PC-3 (cell line): Measurements from ENCODE around the gene SPTLC3. TPM values are rescaled to one million over a fixed set of nuclear protein-coding genes. Genes with fewer than 3 reads are reported as not detected.

Experiments
- ATAC-seq: fragments of 200-7000 bp; cut with Tn5 transposase; 2 replicates; pipeline ENCODE4 v1.9.1; 2020; ENCODE audit warnings: mild to moderate bottlenecking, moderate library complexity
- BruUV-seq: library from RNA; stranded (reverse); fragments of 400-500 nt; replicated peaks from 2 replicates; lab custom pipeline; 2021; lab: Mats Ljungman, UMichigan
- CTCF ChIA-PET: fragments of 300-600 bp; sonication (Branson Sonifier 250); formaldehyde crosslinking; loops from one replicate; lab custom pipeline; 2022; ENCODE audit warnings: antibody characterized with exemption; lab: Charles Lee
- POLR2A ChIA-PET: fragments of 300-600 bp; sonication (Branson Sonifier 250); formaldehyde crosslinking; loops from one replicate; lab custom pipeline; 2022; ENCODE audit warnings: antibody characterized with exemption; ENCODE audit not compliant: unreplicated experiment; lab: Charles Lee
- DNase-seq: peaks from one replicate; pipeline ENCODE4 v3.0.0-alpha.2; 2015
- H2AFZ ChIP-seq: fragments of 300-600 bp; sonication (generic); 2 replicates; pipeline ENCODE4 v1.6.0; 2016; ENCODE audit warnings: antibody characterized with exemption, low read length
- H3F3A ChIP-seq: fragments of 300-600 bp; sonication (generic); one replicate; pipeline ENCODE4 v1.6.0; 2017; ENCODE audit warnings: antibody characterized with exemption, low read length, control low read depth, mild to moderate bottlenecking; ENCODE audit not compliant: unreplicated experiment
- H3K27ac ChIP-seq: fragments of 300-600 bp; sonication (generic); 2 replicates; pipeline ENCODE4 v1.5.1; 2016; ENCODE audit warnings: mild to moderate bottlenecking, low read length
- H3K27me3 ChIP-seq: fragments of 300-600 bp; sonication (generic); 2 replicates; pipeline ENCODE4 v1.6.1; 2016; ENCODE audit warnings: low read length, mixed read lengths
- H3K36me3 ChIP-seq: fragments of 300-600 bp; sonication (generic); 2 replicates; pipeline ENCODE4 v1.6.1; 2016; ENCODE audit warnings: low read depth, mixed run types, low read length, mixed read lengths
- H3K4me1 ChIP-seq: fragments of 300-600 bp; sonication (generic); 2 replicates; pipeline ENCODE4 v1.5.1; 2016; ENCODE audit warnings: low read length; ENCODE audit not compliant: insufficient read depth
- H3K4me2 ChIP-seq: fragments of 300-600 bp; sonication (generic); 2 replicates; pipeline ENCODE4 v1.6.0; 2016; ENCODE audit warnings: low read length
- H3K4me3 ChIP-seq: fragments of 300-600 bp; sonication (generic); 2 replicates; pipeline ENCODE4 v1.5.1; 2016; ENCODE audit warnings: mild to moderate bottlenecking, low read length, mixed read lengths
- H3K79me2 ChIP-seq: fragments of 300-600 bp; sonication (generic); 2 replicates; pipeline ENCODE4 v1.6.1; 2017; ENCODE audit warnings: low read length, mixed read lengths
- H3K9ac ChIP-seq: fragments of 300-600 bp; sonication (generic); 2 replicates; pipeline ENCODE4 v1.6.0; 2016; ENCODE audit warnings: mild to moderate bottlenecking, low read length
- H3K9me2 ChIP-seq: fragments of 300-600 bp; sonication (generic); replicated peaks from 2 replicates; pipeline ENCODE4 v1.6.1; 2016; ENCODE audit warnings: mixed run types, low read length, mixed read lengths
- H3K9me3 ChIP-seq: fragments of 300-600 bp; sonication (generic); 2 replicates; pipeline ENCODE4 v1.6.1; 2016; ENCODE audit warnings: low read length, mixed read lengths
- H4K20me1 ChIP-seq: fragments of 300-600 bp; sonication (generic); 2 replicates; pipeline ENCODE4 v1.6.1; 2016; ENCODE audit warnings: low read length, mixed read lengths
- EZH2 ChIP-seq: fragments of 300-600 bp; sonication (generic); IDR thresholded peaks from one replicate; pipeline ENCODE4 v1.6.1; 2017; ENCODE audit warnings: antibody characterized with exemption, mild to moderate bottlenecking, low read length; ENCODE audit not compliant: unreplicated experiment
- EZH2phosphoT487 ChIP-seq: fragments of 300-600 bp; sonication (generic); IDR thresholded peaks from 2 replicates; pipeline ENCODE4 v1.6.1; 2018; ENCODE audit warnings: mild to moderate bottlenecking, antibody characterized with exemption, low read length, borderline replicate concordance
- intact Hi-C: fragments of 100-400 bp; cut with micrococcal nuclease; formaldehyde crosslinking; loops from 2 replicates; pipeline ENCODE4 v1.9.0; 2023
- total RNA-seq: library from RNA; depleted of rRNA; stranded (reverse); fragments of >200 nt; gene quantifications from 2 replicates; pipeline ENCODE4 v1.2.3, GENCODE V29; 2014
- TF ChIP-seq, protein P1 (sequence below): fragments of 300-600 bp; sonication (generic); conservative IDR thresholded peaks from 2 replicates; pipeline ENCODE4 v1.5.1; 2017; ENCODE audit warnings: antibody characterized with exemption, low read depth, mild to moderate bottlenecking, low read length

The SPTLC3 gene
- total RNA-seq, 1 experiment from 2014 or later, result 16.3 TPM

DNA sequence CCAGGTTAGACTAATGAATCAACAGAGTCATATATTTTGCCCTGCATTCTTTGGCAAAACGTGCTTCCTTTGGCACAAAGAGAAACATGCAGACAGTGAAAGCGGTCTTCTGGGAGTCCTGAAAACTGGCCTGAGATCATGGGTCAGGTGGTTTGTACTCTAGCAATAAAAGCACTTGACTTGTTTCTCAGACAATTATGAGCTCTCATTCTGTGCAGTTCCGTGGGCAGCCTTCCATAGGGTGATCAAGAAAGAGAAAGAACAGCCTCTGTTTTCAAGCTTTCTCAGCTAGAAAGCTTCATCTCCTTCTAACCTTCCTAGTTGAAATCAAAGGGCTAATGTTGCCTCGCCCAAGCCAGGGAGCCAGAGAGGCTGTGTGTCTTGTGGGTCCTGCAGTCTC lies 149.6 kb downstream of the SPTLC3 start:
- H3K4me3 ChIP-seq, result no peak overlapping the region
- DNase-seq (no peak), ATAC-seq (no peak)
- POLR2A ChIA-PET, result interaction anchor here (0.6 to 0.7 kb wide), 2 partner anchors 25 to 368 kb away, joined by 4 to 7 read pairs; no protein-coding TSS in a partner anchor
- intact Hi-C loops, result no loop called here
- no peaks in the 10 kb centered on the region for H3K27me3 ChIP-seq
- no peaks in the 10 kb centered on the region for H3K4me1 ChIP-seq
- no peaks in the 10 kb centered on the region for H3K9me3 ChIP-seq
- TF ChIP-seq EZH2 (no peak), EZH2phosphoT487 (no peak)
- TF ChIP-seq, protein P1, sequence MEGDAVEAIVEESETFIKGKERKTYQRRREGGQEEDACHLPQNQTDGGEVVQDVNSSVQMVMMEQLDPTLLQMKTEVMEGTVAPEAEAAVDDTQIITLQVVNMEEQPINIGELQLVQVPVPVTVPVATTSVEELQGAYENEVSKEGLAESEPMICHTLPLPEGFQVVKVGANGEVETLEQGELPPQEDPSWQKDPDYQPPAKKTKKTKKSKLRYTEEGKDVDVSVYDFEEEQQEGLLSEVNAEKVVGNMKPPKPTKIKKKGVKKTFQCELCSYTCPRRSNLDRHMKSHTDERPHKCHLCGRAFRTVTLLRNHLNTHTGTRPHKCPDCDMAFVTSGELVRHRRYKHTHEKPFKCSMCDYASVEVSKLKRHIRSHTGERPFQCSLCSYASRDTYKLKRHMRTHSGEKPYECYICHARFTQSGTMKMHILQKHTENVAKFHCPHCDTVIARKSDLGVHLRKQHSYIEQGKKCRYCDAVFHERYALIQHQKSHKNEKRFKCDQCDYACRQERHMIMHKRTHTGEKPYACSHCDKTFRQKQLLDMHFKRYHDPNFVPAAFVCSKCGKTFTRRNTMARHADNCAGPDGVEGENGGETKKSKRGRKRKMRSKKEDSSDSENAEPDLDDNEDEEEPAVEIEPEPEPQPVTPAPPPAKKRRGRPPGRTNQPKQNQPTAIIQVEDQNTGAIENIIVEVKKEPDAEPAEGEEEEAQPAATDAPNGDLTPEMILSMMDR, result no peak
- CTCF ChIA-PET, result no interaction called here
- H2AFZ ChIP-seq, result no peak overlapping the region
- H3F3A ChIP-seq, result no peaks in the 10 kb centered on the region
- H3K79me2 ChIP-seq, result no peaks in the 10 kb centered on the region
- H3K36me3 ChIP-seq, result no peaks in the 10 kb centered on the region
- no peaks in the 10 kb centered on the region for H4K20me1 ChIP-seq
- no peaks in the 10 kb centered on the region for H3K9me2 ChIP-seq
- BruUV-seq, result no TSS peak
- no peak overlapping the region for H3K4me2 ChIP-seq
- H3K9ac ChIP-seq, result no peak overlapping the region
- H3K27ac ChIP-seq, result no peak overlapping the region

DNA sequence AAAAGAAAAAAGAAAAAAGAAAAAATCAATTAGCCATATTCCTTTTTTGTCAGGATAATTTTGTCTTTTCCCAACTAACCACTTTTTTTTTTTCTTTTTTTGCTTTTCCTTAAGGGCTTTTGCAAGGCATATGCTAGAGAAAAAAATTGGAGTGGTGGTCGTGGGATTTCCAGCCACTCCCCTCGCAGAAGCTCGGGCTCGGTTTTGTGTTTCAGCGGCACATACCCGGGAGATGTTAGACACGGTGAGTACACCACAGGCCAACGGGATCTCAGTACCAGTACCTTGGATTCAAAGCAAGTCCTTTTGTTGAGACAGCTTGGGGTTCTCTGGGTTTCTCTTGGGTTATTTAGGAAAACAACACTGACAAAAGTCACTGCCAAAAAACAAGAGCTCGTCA lies 151.1 kb downstream of the SPTLC3 start:
- Histone ChIP-seq H3K4me1 (no peaks in the 10 kb centered on the region), H3K27ac (no peak overlapping the region), H3F3A (no peaks in the 10 kb centered on the region), H3K9ac (no peak overlapping the region), H3K79me2 (no peaks in the 10 kb centered on the region), H3K9me3 (no peaks in the 10 kb centered on the region), H4K20me1 (no peaks in the 10 kb centered on the region), H2AFZ (no peak overlapping the region), H3K4me3 (no peak overlapping the region), H3K9me2 (no peaks in the 10 kb centered on the region), H3K4me2 (no peak overlapping the region), H3K36me3 (no peaks in the 10 kb centered on the region), H3K27me3 (no peaks in the 10 kb centered on the region)
- CTCF ChIA-PET, result no interaction called here
- no TSS peak for BruUV-seq
- ATAC-seq (no peak), DNase-seq (no peak)
- POLR2A ChIA-PET, result interaction anchor here (0.7 kb wide), 1 partner anchor 11 kb away, joined by 3 read pairs; no protein-coding TSS in a partner anchor
- TF ChIP-seq EZH2phosphoT487 (no peak), EZH2 (no peak)
- TF ChIP-seq, protein P1, result no peak
- intact Hi-C loops, result no loop called here

DNA sequence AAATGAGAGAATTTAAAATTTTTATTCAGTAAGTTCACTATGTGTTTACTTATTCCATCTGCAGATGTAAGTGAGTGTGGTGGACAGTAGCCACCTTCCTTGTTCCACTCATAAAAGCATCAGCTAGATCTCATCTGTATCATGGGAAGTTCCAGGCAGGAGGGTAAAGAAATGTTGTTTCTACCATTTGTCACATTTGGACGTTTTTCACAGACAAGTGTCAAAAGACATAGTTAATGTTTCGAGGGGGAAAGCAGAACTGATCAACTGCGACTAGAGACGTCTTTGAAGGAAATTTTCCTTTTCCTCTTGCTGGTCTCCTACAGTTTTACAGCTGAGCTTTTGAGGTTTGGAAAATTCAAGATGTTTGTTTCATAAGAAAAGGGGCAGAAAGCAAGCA lies 156.4 kb downstream of the SPTLC3 start:
- Histone ChIP-seq H3K27ac (no peak overlapping the region), H3K4me1 (no peaks in the 10 kb centered on the region), H3K9me3 (no peaks in the 10 kb centered on the region), H3K9ac (no peak overlapping the region), H3K4me3 (no peak overlapping the region), H3K79me2 (no peaks in the 10 kb centered on the region), H3K27me3 (no peaks in the 10 kb centered on the region), H3K4me2 (no peak overlapping the region), H3K9me2 (no peaks in the 10 kb centered on the region), H4K20me1 (no peaks in the 10 kb centered on the region), H2AFZ (no peak overlapping the region), H3F3A (no peaks in the 10 kb centered on the region), H3K36me3 (no peaks in the 10 kb centered on the region)
- BruUV-seq, result TSS peak; percentile 34
- ChIA-PET POLR2A (interaction anchor here (0.5 kb wide), 1 partner anchor 116 kb away, joined by 3 read pairs; no protein-coding TSS in a partner anchor), CTCF (no interaction called here)
- TF ChIP-seq, protein P1, result no peak
- TF ChIP-seq EZH2, result no peak
- no peak for TF ChIP-seq EZH2phosphoT487
- no peak for ATAC-seq
- DNase-seq, result no peak
- intact Hi-C loops, result no loop called here
